H1 (cell line): ENCODE measurements around the gene LIPC. TPM values are rescaled to one million over a fixed set of nuclear protein-coding genes. Genes with fewer than 3 reads are reported as not detected.

Experiments
- CTCF ChIA-PET: fragments of 300-600 bp; sonication (Branson Sonifier 250); formaldehyde crosslinking; loops from one replicate; lab custom pipeline; 2021; ENCODE audit not compliant: partially characterized antibody; lab: Charles Lee
- POLR2A ChIA-PET: fragments of 300-600 bp; sonication (Branson Sonifier 250); formaldehyde crosslinking; loops from one replicate; lab custom pipeline; 2021; ENCODE audit warnings: inconsistent platforms; ENCODE audit not compliant: partially characterized antibody; lab: Charles Lee
- DNase-seq, 2 experiments: peaks; one replicate each; pipeline versions ENCODE4 v3.0.0 to v3.0.0-alpha.2; 2010 to 2022; ENCODE audit warnings: low spot score in 2 of 2, low read depth in 1 of 2, mixed read lengths in 1 of 2
- FAIRE-seq: peaks from 2 replicates; lab custom pipeline; 2011; peaks lifted over from hg19 to GRCh38; lab: Jason Lieb, UNC
- H2AFZ ChIP-seq: 2 replicates; pipeline ENCODE4 v1.8.1; 2012; ENCODE audit warnings: low read length, inconsistent platforms
- H2AK5ac ChIP-seq: 2 replicates; pipeline ENCODE4 v1.6.1; 2013; ENCODE audit warnings: low read depth, low read length
- H2BK120ac ChIP-seq: replicated peaks from 2 replicates; pipeline ENCODE3; 2013; ENCODE audit warnings: low read depth, low read length, inconsistent platforms
- H2BK12ac ChIP-seq: 2 replicates; pipeline ENCODE4 v1.6.1; 2013; ENCODE audit warnings: low read depth, low read length
- H2BK15ac ChIP-seq: 2 replicates; pipeline ENCODE4 v1.6.1; 2013; ENCODE audit warnings: low read length
- H2BK20ac ChIP-seq: 2 replicates; pipeline ENCODE4 v1.6.1; 2013; ENCODE audit warnings: low read length
- H2BK5ac ChIP-seq: 2 replicates; pipeline ENCODE4 v1.6.1; 2013; ENCODE audit warnings: low read depth, low read length
- H3K14ac ChIP-seq: 2 replicates; pipeline ENCODE4 v1.6.1; 2013; ENCODE audit warnings: inconsistent platforms; ENCODE audit not compliant: insufficient read length
- H3K18ac ChIP-seq: 2 replicates; pipeline ENCODE4 v1.6.1; 2013; ENCODE audit warnings: low read length; ENCODE audit errors: extremely low read depth
- H3K23ac ChIP-seq: 2 replicates; pipeline ENCODE4 v1.6.1; 2013; ENCODE audit warnings: inconsistent platforms; ENCODE audit not compliant: insufficient read length
- H3K23me2 ChIP-seq: 2 replicates; pipeline ENCODE4 v1.6.1; 2013; ENCODE audit warnings: low read depth, low read length
- H3K27ac ChIP-seq: 2 replicates; pipeline ENCODE4 v1.6.1; 2011; ENCODE audit warnings: low read depth, low read length, inconsistent platforms
- H3K27me3 ChIP-seq, 4 experiments: replicated peaks in 1 of 4; 1 replicate in 1 of 4; 2 replicates in 3 of 4; pipeline versions ENCODE4 v1.6.1 to v1.8.1; 2011 to 2013; ENCODE audit warnings: low read length in 3 of 4, mild to moderate bottlenecking in 3 of 4, inconsistent platforms in 2 of 4, mixed read lengths in 2 of 4, moderate library complexity in 1 of 4; ENCODE audit not compliant: control insufficient read depth in 3 of 4, insufficient read depth in 3 of 4; ENCODE audit errors: extremely low read depth in 1 of 4
- H3K36me3 ChIP-seq, 4 experiments: 2 replicates each; pipeline versions ENCODE4 v1.6.1 to v1.8.1; 2011 to 2013; ENCODE audit warnings: mild to moderate bottlenecking in 4 of 4, low read length in 3 of 4, moderate library complexity in 2 of 4, control low read depth in 1 of 4, inconsistent platforms in 1 of 4; ENCODE audit not compliant: insufficient read depth in 4 of 4, control insufficient read depth in 2 of 4
- H3K4ac ChIP-seq: replicated peaks from 2 replicates; pipeline ENCODE3; 2013; ENCODE audit warnings: low read length, low read depth, mixed read lengths, inconsistent platforms; ENCODE audit not compliant: insufficient read length
- H3K4me1 ChIP-seq, 4 experiments: replicated peaks in 1 of 4; 1 replicate in 1 of 4; 2 replicates in 3 of 4; pipeline versions ENCODE4 v1.6.1 to v1.8.1; 2011 to 2013; ENCODE audit warnings: low read length in 3 of 4, inconsistent platforms in 2 of 4, mixed read lengths in 1 of 4; ENCODE audit not compliant: insufficient read depth in 4 of 4, control insufficient read depth in 3 of 4
- H3K4me2 ChIP-seq, 2 experiments: 2 replicates each; pipeline versions ENCODE4 v1.6.1 to v1.8.1; 2011 to 2013; ENCODE audit warnings: low read depth in 2 of 2, low read length in 2 of 2, control low read depth in 1 of 2, inconsistent platforms in 1 of 2, mild to moderate bottlenecking in 1 of 2; ENCODE audit not compliant: insufficient read depth in 1 of 2
- H3K4me3 ChIP-seq, 4 experiments: fragments of 200-600, 300-600 bp in 1 of 4; sonication (generic), shearing (Covaris generic), sonication (Bioruptor Twin) in 1 of 4; 2 replicates each; pipeline versions ENCODE4 v1.5.1 to v1.8.1; 2011 to 2016; ENCODE audit warnings: low read length in 4 of 4, low read depth in 3 of 4, control low read depth in 2 of 4, inconsistent platforms in 2 of 4, mild to moderate bottlenecking in 2 of 4, mixed read lengths in 1 of 4, moderate library complexity in 1 of 4; ENCODE audit not compliant: insufficient read depth in 2 of 4; ENCODE audit errors: extremely low read depth in 1 of 4
- H3K56ac ChIP-seq: replicated peaks from 2 replicates; pipeline ENCODE3; 2013; ENCODE audit warnings: low read depth, mild to moderate bottlenecking, mixed read lengths, low read length, inconsistent platforms; ENCODE audit not compliant: insufficient read length
- H3K79me1 ChIP-seq: 2 replicates; pipeline ENCODE4 v1.6.1; 2013; ENCODE audit warnings: low read depth, low read length, control low read depth
- H3K79me2 ChIP-seq, 2 experiments: 2 replicates each; pipeline versions ENCODE4 v1.6.1 to v1.8.1; 2012 to 2013; ENCODE audit warnings: low read length in 2 of 2, mild to moderate bottlenecking in 2 of 2, inconsistent platforms in 1 of 2; ENCODE audit not compliant: insufficient read depth in 2 of 2, control insufficient read depth in 1 of 2
- H3K9ac ChIP-seq, 4 experiments: replicated peaks in 1 of 4; 1 replicate in 1 of 4; 2 replicates in 3 of 4; pipeline versions ENCODE4 v1.6.1 to v1.8.1; 2011 to 2013; ENCODE audit warnings: low read depth in 3 of 4, low read length in 3 of 4, control low read depth in 2 of 4, mild to moderate bottlenecking in 2 of 4, moderate library complexity in 2 of 4, inconsistent platforms in 1 of 4; ENCODE audit errors: extremely low read depth in 1 of 4
- H3K9me3 ChIP-seq, 2 experiments: 2 replicates each; pipeline versions ENCODE4 v1.6.1 to v1.8.1; 2012 to 2013; ENCODE audit warnings: mild to moderate bottlenecking in 2 of 2, moderate library complexity in 2 of 2, control low read depth in 1 of 2, inconsistent platforms in 1 of 2, low read depth in 1 of 2, low read length in 1 of 2, mixed read lengths in 1 of 2; ENCODE audit not compliant: insufficient read depth in 2 of 2
- H4K20me1 ChIP-seq, 2 experiments: replicated peaks in 1 of 2; 2 replicates each; pipeline versions ENCODE3 to v1.8.1; 2011 to 2013; ENCODE audit warnings: inconsistent platforms in 2 of 2, low read length in 2 of 2, mild to moderate bottlenecking in 1 of 2; ENCODE audit not compliant: insufficient read depth in 2 of 2, control insufficient read depth in 1 of 2
- H4K5ac ChIP-seq: 2 replicates; pipeline ENCODE4 v1.6.1; 2013; ENCODE audit warnings: low read length, low read depth, mixed read lengths, inconsistent platforms; ENCODE audit not compliant: insufficient read length
- H4K8ac ChIP-seq: 2 replicates; pipeline ENCODE4 v1.8.0; 2013; ENCODE audit warnings: mild to moderate bottlenecking, moderate library complexity, low read length, inconsistent platforms; ENCODE audit not compliant: insufficient read depth; ENCODE audit errors: extremely low read depth
- H4K91ac ChIP-seq: replicated peaks from 2 replicates; pipeline ENCODE3; 2013; ENCODE audit warnings: low read length, mixed read lengths, inconsistent platforms; ENCODE audit not compliant: insufficient read length
- ASH2L ChIP-seq: fragments of 200-600, 300-600 bp; sonication (generic); IDR thresholded peaks from one replicate; pipeline ENCODE4 v1.7.1; 2017; ENCODE audit warnings: low read length
- BCL11A ChIP-seq, 2 experiments: IDR thresholded peaks; one replicate each; pipeline ENCODE4 v1.6.1; 2011; ENCODE audit warnings: low read depth in 2 of 2, low read length in 2 of 2, mild to moderate bottlenecking in 2 of 2
- CBX8 ChIP-seq: fragments of 300-800, 300-1000 bp; sonication (generic); IDR thresholded peaks from 2 replicates; pipeline ENCODE4 v1.7.1; 2016; ENCODE audit warnings: low read depth, low read length, borderline replicate concordance
- CTBP2 ChIP-seq: IDR thresholded peaks from 2 replicates; pipeline ENCODE4 v1.7.0; 2011; ENCODE audit warnings: borderline replicate concordance, mild to moderate bottlenecking, moderate library complexity, mixed read lengths, low read length; ENCODE audit not compliant: insufficient read depth, insufficient read length
- KDM1A ChIP-seq: fragments of 200-600, 300-600 bp; sonication (generic); IDR thresholded peaks from 2 replicates; pipeline ENCODE4 v1.7.1; 2016; ENCODE audit warnings: mild to moderate bottlenecking, low read length, borderline replicate concordance
- NRF1 ChIP-seq: IDR thresholded peaks from 2 replicates; pipeline ENCODE4 v1.6.1; 2011; ENCODE audit warnings: mild to moderate bottlenecking, low read depth, low read length, improper control_type of control experiment
- PHF8 ChIP-seq: fragments of 200-600 bp; sonication (generic); conservative IDR thresholded peaks from 2 replicates; pipeline ENCODE4 v1.7.1; 2012; ENCODE audit warnings: low read depth, mild to moderate bottlenecking, inconsistent platforms, low read length, moderate library complexity
- RFX5 ChIP-seq: IDR thresholded peaks from 2 replicates; pipeline ENCODE4 v1.6.1; 2011; ENCODE audit warnings: low read depth, low read length, improper control_type of control experiment, borderline replicate concordance
- SIRT6 ChIP-seq: IDR thresholded peaks from one replicate; pipeline ENCODE4 v1.7.1; 2012; ENCODE audit warnings: low read length, inconsistent platforms
- SRF ChIP-seq: IDR thresholded peaks from 2 replicates; pipeline ENCODE4 v1.6.1; 2011; ENCODE audit warnings: mild to moderate bottlenecking, low read depth, low read length, moderate library complexity
- WGBS, 2 experiments: shearing (Covaris generic) in 1 of 2; methylation state at CpG; one replicate each; pipeline versions ENCODE4 v1.1.6 to v1.1.7; 2013 to 2015; ENCODE audit warnings: low lambda C conversion rate in 2 of 2, mixed read lengths in 2 of 2, inconsistent platforms in 1 of 2, low coverage in 1 of 2, missing lambda C conversion rate in 1 of 2; ENCODE audit not compliant: insufficient replicate concordance in 2 of 2, insufficient coverage in 1 of 2, insufficient read length in 1 of 2; ENCODE audit errors: extremely low coverage in 1 of 2, missing lambda C conversion rate in 1 of 2; 5-methylcytosine and 5-hydroxymethylcytosine counted together
- polyA plus RNA-seq, 7 experiments: library from polyadenylated mRNA; depleted of rRNA in 3 of 7; stranded (reverse) in 5 of 7; unstranded in 2 of 7; fragments of >200 nt in 5 of 7; fragments of 200-250 nt in 2 of 7; gene quantifications; 1 replicate in 5 of 7; 2 replicates in 1 of 7; 4 replicates in 1 of 7; pipeline versions ENCODE4 v1.2.1 to v1.2.3, GENCODE V29; 2011 to 2013; ENCODE audit warnings: missing spikeins in 2 of 7, mixed read lengths in 2 of 7
- total RNA-seq: library from RNA; stranded (reverse); fragmentation: NEBNext Ultra II Directional; extraction: Animal tissue kit (Norgen Biotek cat#: 25700); gene quantifications from 2 replicates; pipeline ENCODE4 v1.2.1, GENCODE V29; 2021
- TF ChIP-seq, protein P1 (sequence below), 3 experiments: IDR thresholded peaks; 1 replicate in 2 of 3; 2 replicates in 1 of 3; pipeline versions ENCODE4 v1.5.1 to v1.6.1; 2011; ENCODE audit warnings: low read length in 3 of 3, mild to moderate bottlenecking in 3 of 3, inconsistent platforms in 2 of 3, low read depth in 1 of 3, moderate library complexity in 1 of 3; ENCODE audit not compliant: insufficient read depth in 1 of 3; ENCODE audit errors: control extremely low read depth in 1 of 3

The LIPC gene
- total and polyA plus RNA-seq, 2 of the 8 experiments (the other 6 are each of a cell fraction or from before 2014, with no cell fraction given), result not detected

DNA sequence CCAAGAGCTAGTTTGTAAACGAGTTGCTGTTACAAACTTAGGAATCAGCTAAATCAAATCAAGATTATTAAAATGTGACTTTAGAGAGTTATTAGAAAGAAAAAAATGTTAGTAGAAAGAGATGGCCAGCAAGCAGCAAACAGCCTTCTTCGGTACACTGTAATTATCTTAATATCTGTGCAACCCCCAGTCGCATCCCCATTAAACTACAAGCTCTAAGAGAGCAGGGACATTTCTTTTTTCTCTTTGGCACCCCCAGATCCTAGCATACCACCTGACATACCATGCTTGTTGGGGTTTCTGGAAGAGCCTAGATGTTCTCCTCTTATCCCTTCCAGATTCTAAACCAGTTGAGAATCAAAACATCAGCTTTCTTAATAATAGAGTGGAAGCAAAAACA is 45.1 kb upstream of the LIPC start:
- CTCF ChIA-PET, result interaction anchor here (0.6 kb wide), 1 partner anchor 409 kb away, joined by 4 read pairs; no protein-coding TSS in a partner anchor
- TF ChIP-seq, protein P1, sequence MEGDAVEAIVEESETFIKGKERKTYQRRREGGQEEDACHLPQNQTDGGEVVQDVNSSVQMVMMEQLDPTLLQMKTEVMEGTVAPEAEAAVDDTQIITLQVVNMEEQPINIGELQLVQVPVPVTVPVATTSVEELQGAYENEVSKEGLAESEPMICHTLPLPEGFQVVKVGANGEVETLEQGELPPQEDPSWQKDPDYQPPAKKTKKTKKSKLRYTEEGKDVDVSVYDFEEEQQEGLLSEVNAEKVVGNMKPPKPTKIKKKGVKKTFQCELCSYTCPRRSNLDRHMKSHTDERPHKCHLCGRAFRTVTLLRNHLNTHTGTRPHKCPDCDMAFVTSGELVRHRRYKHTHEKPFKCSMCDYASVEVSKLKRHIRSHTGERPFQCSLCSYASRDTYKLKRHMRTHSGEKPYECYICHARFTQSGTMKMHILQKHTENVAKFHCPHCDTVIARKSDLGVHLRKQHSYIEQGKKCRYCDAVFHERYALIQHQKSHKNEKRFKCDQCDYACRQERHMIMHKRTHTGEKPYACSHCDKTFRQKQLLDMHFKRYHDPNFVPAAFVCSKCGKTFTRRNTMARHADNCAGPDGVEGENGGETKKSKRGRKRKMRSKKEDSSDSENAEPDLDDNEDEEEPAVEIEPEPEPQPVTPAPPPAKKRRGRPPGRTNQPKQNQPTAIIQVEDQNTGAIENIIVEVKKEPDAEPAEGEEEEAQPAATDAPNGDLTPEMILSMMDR (IDR thresholded peaks at IDR 0.05; ENCODE audit: control extremely low read depth in 1 of 3, insufficient read depth in 1 of 3, low read depth in 1 of 3, low read length in 3 of 3), result no peak
- TF ChIP-seq SRF (no peak), ASH2L (no peak), CBX8 (no peak), NRF1 (no peak), KDM1A (no peak), BCL11A (IDR thresholded peaks at IDR 0.05; ENCODE audit: low read depth in 2 of 2, low read length in 2 of 2) (no peak), PHF8 (no peak), SIRT6 (no peak), CTBP2 (no peak), RFX5 (no peak)

More for the DNA sequence above, 45.1 kb upstream of the LIPC start:
- no peaks in the 10 kb centered on the region for H3K36me3 ChIP-seq
- no peak overlapping the region for H3K14ac ChIP-seq
- H2BK120ac ChIP-seq, result no peak overlapping the region
- H2BK20ac ChIP-seq, result no peak overlapping the region
- H2BK12ac ChIP-seq, result no peak overlapping the region
- H4K8ac ChIP-seq, result no peak overlapping the region
- no peaks in the 10 kb centered on the region for H3K9me3 ChIP-seq
- no peak overlapping the region for H3K4me3 ChIP-seq
- no peak overlapping the region for H2AFZ ChIP-seq
- DNase-seq, result no peak
- POLR2A ChIA-PET, result no interaction called here
- H3K4me1 ChIP-seq, result peaks cover 0 to 5% (median 2%) of the 10 kb centered on the region in 4 experiments; a peak in 4 of 7 replicates
- no peak overlapping the region for H4K5ac ChIP-seq
- no peaks in the 10 kb centered on the region for H3K79me1 ChIP-seq
- H2BK5ac ChIP-seq, result no peak overlapping the region
- H4K91ac ChIP-seq, result no peak overlapping the region
- no peak for FAIRE-seq
- H3K9ac ChIP-seq, result no peak overlapping the region
- H3K56ac ChIP-seq, result no peak overlapping the region
- H3K23ac ChIP-seq, result no peak overlapping the region
- H3K79me2 ChIP-seq, result no peaks in the 10 kb centered on the region
- no peak overlapping the region for H2AK5ac ChIP-seq
- no peaks in the 10 kb centered on the region for H3K23me2 ChIP-seq
- no peak overlapping the region for H3K4ac ChIP-seq
- no peak overlapping the region for H2BK15ac ChIP-seq
- no peak overlapping the region for H3K18ac ChIP-seq
- WGBS, 2 experiments, result 92% methylated on average over 3 of the region's 3 CpGs; no CpG with 5 or more reads in 1 of the 2 experiments
- no peaks in the 10 kb centered on the region for H3K27me3 ChIP-seq
- H4K20me1 ChIP-seq, result no peaks in the 10 kb centered on the region
- H3K27ac ChIP-seq, result no peak overlapping the region
- H3K4me2 ChIP-seq, result no peak overlapping the region
